ENCODE measurements around the gene HNRNPD. TPM values are rescaled to one million over a fixed set of nuclear protein-coding genes. Genes with fewer than 3 reads are reported as not detected.

Gene HNRNPD
- polyA plus RNA-seq, 2 of the 4 experiments (the other 2 are of a cell fraction) = 125 to 434 TPM

DNA sequence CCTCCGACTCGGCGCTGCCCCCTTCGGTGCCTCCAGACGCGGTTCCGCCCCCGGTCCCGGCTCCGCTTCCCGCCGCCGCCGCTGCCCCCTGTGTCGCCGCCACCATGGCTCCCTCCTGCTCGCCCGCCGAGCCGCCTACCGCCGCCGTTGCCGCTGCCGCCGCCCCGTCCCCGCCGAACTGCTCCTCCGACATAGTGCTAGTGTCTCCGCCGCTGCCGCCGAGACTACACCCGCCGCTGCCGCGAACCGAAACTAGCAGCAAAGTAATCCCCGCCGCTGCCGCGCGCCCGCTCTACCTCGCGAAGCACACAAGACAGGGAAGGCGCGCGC is 340 bp downstream of the HNRNPD start:
- H3K4me3 ChIP-seq = peak overlapping the region; percentile 85
- ChIA-PET POLR2A (interaction anchor here (0.7 to 2.9 kb wide), 8 partner anchors 10 to 88 kb away, joined by 3 to 61 read pairs (median 7); partner anchors contain the start of gene HNRNPDL), CTCF (interaction anchor here (1.2 to 1.9 kb wide), 2 partner anchors 12 to 56 kb away, joined by 4 to 12 read pairs; no protein-coding TSS in a partner anchor)
- FAIRE-seq = no peak
- H3K9me3 ChIP-seq = no peaks in the 10 kb centered on the region
- ATAC-seq = peak; percentile 28 to 41
- TF ChIP-seq EHMT2 (IDR thresholded peaks at IDR 0.05; ENCODE audit: low read depth) (no peak), FOSB (CRISPR knock-in tag; IDR thresholded peaks at IDR 0.05) (no peak), POLR2AphosphoS2 (conservative IDR thresholded peaks at IDR 0.05; ENCODE audit: low read length) (no peak), JUN (IDR thresholded peaks at IDR 0.05) (no peak; a peak in 1 of 5 replicates), TP53 (CRISPR knock-in tag; IDR thresholded peaks at IDR 0.05) (no peak), TFCP2L1 (CRISPR knock-in tag; IDR thresholded peaks at IDR 0.05) (no peak), EHF (CRISPR knock-in tag; IDR thresholded peaks at IDR 0.05) (no peak), NR3C1 (IDR thresholded peaks at IDR 0.05) (no peak), RNF2 (IDR thresholded peaks at IDR 0.05; ENCODE audit: borderline replicate concordance, low read depth) (no peak), HDAC2 (IDR thresholded peaks at IDR 0.05) (no peak), RARB (CRISPR knock-in tag; IDR thresholded peaks at IDR 0.05) (no peak), HEYL (CRISPR knock-in tag; IDR thresholded peaks at IDR 0.05) (no peak)
- TF ChIP-seq, protein P1, sequence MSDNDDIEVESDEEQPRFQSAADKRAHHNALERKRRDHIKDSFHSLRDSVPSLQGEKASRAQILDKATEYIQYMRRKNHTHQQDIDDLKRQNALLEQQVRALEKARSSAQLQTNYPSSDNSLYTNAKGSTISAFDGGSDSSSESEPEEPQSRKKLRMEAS (IDR thresholded peaks at IDR 0.05) = no peak
- TF ChIP-seq, protein P2, sequence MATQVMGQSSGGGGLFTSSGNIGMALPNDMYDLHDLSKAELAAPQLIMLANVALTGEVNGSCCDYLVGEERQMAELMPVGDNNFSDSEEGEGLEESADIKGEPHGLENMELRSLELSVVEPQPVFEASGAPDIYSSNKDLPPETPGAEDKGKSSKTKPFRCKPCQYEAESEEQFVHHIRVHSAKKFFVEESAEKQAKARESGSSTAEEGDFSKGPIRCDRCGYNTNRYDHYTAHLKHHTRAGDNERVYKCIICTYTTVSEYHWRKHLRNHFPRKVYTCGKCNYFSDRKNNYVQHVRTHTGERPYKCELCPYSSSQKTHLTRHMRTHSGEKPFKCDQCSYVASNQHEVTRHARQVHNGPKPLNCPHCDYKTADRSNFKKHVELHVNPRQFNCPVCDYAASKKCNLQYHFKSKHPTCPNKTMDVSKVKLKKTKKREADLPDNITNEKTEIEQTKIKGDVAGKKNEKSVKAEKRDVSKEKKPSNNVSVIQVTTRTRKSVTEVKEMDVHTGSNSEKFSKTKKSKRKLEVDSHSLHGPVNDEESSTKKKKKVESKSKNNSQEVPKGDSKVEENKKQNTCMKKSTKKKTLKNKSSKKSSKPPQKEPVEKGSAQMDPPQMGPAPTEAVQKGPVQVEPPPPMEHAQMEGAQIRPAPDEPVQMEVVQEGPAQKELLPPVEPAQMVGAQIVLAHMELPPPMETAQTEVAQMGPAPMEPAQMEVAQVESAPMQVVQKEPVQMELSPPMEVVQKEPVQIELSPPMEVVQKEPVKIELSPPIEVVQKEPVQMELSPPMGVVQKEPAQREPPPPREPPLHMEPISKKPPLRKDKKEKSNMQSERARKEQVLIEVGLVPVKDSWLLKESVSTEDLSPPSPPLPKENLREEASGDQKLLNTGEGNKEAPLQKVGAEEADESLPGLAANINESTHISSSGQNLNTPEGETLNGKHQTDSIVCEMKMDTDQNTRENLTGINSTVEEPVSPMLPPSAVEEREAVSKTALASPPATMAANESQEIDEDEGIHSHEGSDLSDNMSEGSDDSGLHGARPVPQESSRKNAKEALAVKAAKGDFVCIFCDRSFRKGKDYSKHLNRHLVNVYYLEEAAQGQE (IDR thresholded peaks at IDR 0.05) = no peak
- TF ChIP-seq, protein P3, sequence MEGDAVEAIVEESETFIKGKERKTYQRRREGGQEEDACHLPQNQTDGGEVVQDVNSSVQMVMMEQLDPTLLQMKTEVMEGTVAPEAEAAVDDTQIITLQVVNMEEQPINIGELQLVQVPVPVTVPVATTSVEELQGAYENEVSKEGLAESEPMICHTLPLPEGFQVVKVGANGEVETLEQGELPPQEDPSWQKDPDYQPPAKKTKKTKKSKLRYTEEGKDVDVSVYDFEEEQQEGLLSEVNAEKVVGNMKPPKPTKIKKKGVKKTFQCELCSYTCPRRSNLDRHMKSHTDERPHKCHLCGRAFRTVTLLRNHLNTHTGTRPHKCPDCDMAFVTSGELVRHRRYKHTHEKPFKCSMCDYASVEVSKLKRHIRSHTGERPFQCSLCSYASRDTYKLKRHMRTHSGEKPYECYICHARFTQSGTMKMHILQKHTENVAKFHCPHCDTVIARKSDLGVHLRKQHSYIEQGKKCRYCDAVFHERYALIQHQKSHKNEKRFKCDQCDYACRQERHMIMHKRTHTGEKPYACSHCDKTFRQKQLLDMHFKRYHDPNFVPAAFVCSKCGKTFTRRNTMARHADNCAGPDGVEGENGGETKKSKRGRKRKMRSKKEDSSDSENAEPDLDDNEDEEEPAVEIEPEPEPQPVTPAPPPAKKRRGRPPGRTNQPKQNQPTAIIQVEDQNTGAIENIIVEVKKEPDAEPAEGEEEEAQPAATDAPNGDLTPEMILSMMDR (IDR thresholded peaks at IDR 0.05) = no peak
- TF ChIP-seq, protein P4, sequence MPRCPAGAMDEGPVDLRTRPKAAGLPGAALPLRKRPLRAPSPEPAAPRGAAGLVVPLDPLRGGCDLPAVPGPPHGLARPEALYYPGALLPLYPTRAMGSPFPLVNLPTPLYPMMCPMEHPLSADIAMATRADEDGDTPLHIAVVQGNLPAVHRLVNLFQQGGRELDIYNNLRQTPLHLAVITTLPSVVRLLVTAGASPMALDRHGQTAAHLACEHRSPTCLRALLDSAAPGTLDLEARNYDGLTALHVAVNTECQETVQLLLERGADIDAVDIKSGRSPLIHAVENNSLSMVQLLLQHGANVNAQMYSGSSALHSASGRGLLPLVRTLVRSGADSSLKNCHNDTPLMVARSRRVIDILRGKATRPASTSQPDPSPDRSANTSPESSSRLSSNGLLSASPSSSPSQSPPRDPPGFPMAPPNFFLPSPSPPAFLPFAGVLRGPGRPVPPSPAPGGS (IDR thresholded peaks at IDR 0.05) = no peak
- no peak for DNase-seq (ENCODE audit: low read depth in 1 of 2, low spot score in 1 of 2)
- H3K4me2 ChIP-seq = peak overlapping the region; percentile 92
- peaks cover 32% of the 10 kb centered on the region for H3K4me1 ChIP-seq
- peak overlapping the region; percentile 97 to 100 for H3K27ac ChIP-seq
- no CpG with 5 or more reads among the region's 50 CpGs for WGBS (ENCODE audit: missing lambda C conversion rate)

DNA sequence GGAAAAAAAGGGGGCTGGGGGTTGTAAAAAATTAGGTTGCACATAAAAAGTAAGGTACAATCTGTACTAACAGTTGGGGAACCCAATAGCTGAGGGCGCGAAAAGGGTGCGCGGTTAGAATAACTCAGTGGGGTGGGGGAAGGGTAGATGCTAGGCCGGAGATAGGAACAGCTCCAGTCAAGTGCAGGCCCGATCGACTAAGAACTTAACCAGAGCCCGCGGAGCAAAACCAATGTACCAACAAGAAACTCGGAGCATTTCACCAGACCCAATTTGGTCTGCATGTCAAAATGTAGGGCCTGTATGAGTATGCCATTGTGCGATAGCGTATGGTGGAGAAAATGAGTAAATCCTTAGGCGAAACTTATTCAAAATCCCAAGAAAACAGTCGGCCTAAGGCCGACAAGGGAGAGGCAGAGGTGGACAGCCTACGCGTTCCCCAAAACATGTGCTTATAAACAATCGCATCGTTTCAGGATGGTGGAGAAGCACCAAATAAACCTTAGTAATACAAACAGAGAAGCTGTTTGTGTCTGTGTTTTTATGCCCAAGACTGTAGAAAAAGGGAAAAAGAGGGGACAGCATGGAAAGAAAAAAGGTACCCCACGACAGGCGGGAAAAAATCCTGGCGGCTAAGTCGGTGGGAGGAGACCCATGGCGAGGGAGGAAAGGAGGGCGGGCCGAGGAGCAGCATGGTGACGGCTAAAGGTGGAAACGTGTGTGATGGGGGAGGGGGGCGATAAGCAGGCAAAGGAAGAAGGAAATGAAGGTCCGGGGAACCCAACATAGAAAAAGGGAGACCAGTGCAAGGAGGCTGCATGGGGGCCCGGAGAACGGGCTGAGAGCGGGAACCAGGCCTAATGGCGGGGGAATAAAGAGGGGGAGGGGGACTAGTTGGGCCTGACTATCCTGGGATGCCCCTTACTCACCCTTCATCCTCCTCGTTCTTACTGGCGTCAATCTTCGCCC is 990 bp downstream of the HNRNPD start:
- Histone ChIP-seq H3K4me2 (peak overlapping the region; percentile 92), H3K27ac (peak overlapping the region; percentile 97 to 100), H3K9me3 (no peaks in the 10 kb centered on the region), H3K4me1 (peaks cover 38% of the 10 kb centered on the region), H3K4me3 (peak overlapping the region; percentile 85)
- POLR2A ChIA-PET = interaction anchor here (1.8 kb wide), 1 partner anchor 56 kb away, joined by 8 read pairs; no protein-coding TSS in a partner anchor
- ATAC-seq = peak; percentile 67 to 69
- CTCF ChIA-PET = interaction anchor here (1.9 kb wide), 1 partner anchor 11 kb away, joined by 12 read pairs; no protein-coding TSS in a partner anchor
- TF ChIP-seq, protein P5, sequence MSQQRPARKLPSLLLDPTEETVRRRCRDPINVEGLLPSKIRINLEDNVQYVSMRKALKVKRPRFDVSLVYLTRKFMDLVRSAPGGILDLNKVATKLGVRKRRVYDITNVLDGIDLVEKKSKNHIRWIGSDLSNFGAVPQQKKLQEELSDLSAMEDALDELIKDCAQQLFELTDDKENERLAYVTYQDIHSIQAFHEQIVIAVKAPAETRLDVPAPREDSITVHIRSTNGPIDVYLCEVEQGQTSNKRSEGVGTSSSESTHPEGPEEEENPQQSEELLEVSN (IDR thresholded peaks at IDR 0.05; ENCODE audit: borderline replicate concordance, low read depth) = peak; percentile 16; the same call in 1 of the 2 replicates
- TF ChIP-seq, protein P6, sequence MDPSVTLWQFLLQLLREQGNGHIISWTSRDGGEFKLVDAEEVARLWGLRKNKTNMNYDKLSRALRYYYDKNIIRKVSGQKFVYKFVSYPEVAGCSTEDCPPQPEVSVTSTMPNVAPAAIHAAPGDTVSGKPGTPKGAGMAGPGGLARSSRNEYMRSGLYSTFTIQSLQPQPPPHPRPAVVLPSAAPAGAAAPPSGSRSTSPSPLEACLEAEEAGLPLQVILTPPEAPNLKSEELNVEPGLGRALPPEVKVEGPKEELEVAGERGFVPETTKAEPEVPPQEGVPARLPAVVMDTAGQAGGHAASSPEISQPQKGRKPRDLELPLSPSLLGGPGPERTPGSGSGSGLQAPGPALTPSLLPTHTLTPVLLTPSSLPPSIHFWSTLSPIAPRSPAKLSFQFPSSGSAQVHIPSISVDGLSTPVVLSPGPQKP (IDR thresholded peaks at IDR 0.05; ENCODE audit: low read depth, low read length) = no peak
- TF ChIP-seq HOXB5 (CRISPR knock-in tag; IDR thresholded peaks at IDR 0.05) (0 out of 2 replicates have a peak, but pooled peaks have one; percentile 15), MYC (IDR thresholded peaks at IDR 0.05; ENCODE audit: borderline replicate concordance, low read length) (peak; percentile 90)
- TF ChIP-seq, protein P1 (IDR thresholded peaks at IDR 0.05) = peak; percentile 70; the same call in 1 of the 2 replicates
- 0% methylated on average over 36 of the region's 37 CpGs for WGBS (ENCODE audit: missing lambda C conversion rate)
- FAIRE-seq = no peak
- peak; percentile 69 to 86 for DNase-seq (ENCODE audit: low read depth in 1 of 2, low spot score in 1 of 2)

All from A549 (cell line).